GM21786 (cell line): ENCODE data around the gene GALP.
"Not testable (repeated sequence)": the region's sequence is repeated elsewhere in the genome, so short reads cannot be mapped to it uniquely, and the experiment has no call there.

Experiments used
- ATAC-seq: cut with Tn5 transposase; IDR thresholded peaks from one replicate; pipeline ENCODE4 v1.9.1; 2021; ENCODE audit not compliant: unreplicated experiment

The GALP gene

GRCh38 chr19:56177564-56178243 is 1.9 kb downstream of the GALP start:
- ATAC-seq, result no peak

GRCh38 chr19:56189785-56190184 is 14.0 kb downstream of the GALP start:
- ATAC-seq, result no peak

GRCh38 chr19:56191115-56191514 is 15.3 kb downstream of the GALP start:
- ATAC-seq, result no peak

DNA sequence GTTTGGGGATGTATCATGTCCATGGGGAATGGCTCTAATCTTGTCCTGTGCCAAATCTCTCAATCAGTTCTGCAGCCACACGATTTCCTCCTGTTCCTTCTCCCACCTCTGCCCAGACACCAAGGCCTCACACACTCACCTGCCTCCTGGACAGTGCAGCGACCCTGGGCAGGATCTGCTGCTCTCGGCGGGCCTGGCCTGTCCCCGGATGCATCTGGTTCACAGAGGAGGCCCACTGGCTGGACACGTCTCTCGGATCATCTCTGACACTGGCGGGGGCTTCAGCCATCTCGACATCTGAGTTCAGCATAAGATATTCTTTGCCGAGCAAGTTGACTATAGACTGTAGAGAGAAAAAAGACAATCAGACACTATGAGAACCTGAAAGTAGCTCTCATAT is 15.9 kb downstream of the GALP start:
- no peak for ATAC-seq

DNA sequence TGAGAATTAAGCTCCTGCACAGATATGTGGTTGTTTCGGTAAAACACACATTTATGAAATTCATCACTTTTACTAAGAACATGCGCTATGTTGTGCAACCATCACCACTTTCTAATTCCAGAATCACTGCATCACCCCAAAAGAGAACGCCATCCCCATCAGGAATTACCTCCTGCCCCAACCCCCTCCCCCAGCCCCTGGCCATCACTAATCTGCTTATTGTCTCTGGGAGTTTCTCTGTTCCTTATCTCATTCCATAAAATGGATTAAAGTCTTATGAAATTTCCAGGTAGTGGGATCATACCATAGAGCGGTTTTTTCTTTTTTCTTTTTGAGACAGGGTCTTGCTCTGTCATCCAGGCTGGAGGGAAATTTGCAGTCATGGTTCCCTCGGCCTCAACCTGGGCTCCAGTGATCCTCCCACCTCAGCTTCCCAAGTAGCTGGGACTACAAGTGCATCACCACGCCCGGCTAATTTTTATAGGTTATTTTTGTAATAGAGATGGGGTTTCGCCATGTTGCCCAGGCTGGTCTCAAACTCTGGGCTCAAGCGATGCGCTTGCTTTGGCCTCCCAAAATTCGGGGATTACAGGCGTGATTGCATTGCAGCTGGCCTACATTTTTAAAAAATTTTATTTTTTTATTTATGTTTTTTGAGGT is 18.3 kb downstream of the GALP start:
- ATAC-seq, result no peak

DNA sequence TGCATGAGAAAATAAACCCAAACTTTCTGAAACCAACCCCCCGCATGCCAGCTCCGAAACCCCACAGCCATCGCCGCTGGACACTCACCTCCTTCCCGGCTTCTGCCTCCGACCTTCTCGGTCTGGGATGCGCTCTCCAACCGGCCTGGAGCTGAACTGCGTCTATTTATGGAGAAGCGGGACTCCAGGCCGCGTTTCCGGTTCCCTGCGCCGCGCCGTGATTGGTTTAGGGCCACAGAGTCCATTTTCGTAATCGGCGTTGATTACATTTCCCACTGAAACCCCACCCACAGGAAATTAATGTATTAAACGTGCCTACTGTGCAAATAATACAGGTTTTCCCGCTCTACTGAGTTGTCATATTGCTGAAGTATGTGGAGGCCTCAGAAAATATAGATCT is 21.8 kb downstream of the GALP start, which contains the start of gene ZSCAN5B:
Gene ZSCAN5B, minus strand, starts transcription at position 138 of the 400 bp plus-strand sequence. CDS start 4,731 bp downstream, outside the sequence.
- not testable (repeated sequence) for ATAC-seq

DNA sequence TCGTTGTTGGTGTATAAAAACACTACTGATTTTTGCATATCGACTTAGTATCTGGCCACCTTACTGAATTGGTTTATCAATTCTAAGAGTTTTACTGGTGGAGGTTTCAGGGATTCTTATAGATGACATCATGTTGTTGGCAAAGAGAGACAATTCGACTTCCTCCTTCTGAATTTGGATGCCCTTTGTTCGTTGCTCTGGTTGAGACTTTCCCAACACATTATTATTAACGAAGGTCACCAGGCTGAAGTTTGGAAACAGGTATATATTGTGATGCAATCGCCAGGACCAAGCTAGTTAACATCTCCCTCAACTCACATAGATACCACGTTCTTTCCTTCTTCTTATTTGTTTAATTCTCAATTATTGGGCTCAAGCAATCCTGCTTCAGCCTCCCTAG is 23.9 kb downstream of the GALP start:
- no peak for ATAC-seq

DNA sequence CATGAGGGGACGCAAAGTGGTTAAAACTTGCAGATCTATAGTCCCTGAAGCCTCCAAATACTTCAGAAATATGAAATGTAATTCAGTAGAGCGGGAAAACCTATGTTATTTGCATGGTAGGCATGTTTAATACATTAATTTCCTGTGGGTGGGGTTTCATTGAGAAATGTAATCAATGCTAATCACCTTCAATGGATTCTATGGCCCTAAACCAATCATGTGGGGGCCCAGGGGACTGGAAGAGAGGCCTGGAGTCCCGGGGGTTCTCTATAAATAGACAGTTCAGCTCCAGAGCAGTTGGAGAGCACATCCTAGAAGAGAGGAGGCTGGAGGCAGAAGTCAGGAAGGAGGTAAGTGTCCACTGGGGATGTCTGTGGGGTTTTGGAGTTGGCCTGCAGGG is 26.2 kb downstream of the GALP start, which contains the start of gene ZSCAN5C:
Gene ZSCAN5C, plus strand, starts transcription at position 301 of the 400 bp plus-strand sequence. CDS start 3,641 bp downstream, outside the sequence.
- ATAC-seq, result no peak

GRCh38 chr19:56207581-56207980 is 31.8 kb downstream of the GALP start:
- ATAC-seq, result not testable (repeated sequence)

DNA sequence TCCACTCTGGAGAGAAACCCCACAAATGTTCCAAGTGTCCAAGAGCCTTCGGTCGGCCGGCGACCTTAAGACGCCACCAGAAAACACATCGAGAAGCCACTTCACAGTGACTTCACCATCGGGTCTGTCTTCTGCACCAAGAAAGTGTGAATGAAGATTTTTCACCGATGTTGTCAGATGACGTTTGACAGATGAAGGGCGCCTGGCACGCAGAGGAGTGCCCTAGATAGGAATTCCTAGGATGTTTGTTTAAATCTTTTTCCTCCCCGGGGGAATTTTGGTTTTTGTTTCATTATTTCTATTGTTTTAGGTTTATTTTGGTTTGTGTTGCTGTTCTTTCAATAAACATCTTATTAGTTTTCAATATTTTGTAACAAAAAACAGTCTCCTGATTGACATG is 33.3 kb downstream of the GALP start:
- ATAC-seq, result no peak

GRCh38 chr19:56210036-56210435 is 34.2 kb downstream of the GALP start:
- not testable (repeated sequence) for ATAC-seq

DNA sequence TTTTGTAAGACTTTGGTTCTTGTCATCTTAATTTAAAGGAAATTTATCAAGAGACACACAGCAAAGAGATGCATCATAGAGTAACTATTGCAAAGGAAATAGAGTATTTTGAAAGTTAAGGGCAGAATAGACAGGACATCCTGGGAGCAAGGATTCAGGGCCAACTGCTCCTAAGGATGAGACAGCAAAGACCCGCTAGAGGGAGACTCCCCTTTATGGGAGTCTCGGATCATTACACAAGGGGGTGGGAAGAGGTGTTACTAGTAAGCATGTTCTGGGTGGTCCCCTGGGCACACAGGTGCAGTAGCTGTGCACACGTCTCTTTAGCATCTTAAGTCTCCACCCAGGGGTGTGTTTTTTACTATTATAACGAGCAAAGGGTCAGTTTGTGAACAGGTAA is 35.9 kb downstream of the GALP start:
- ATAC-seq, result no peak

- ATAC-seq, result no peak
Observed at GRCh38 chr19:56217039-56217949, 41.5 kb downstream of the GALP start.

- no peak for ATAC-seq
Observed at GRCh38 chr19:56218961-56219360, 43.2 kb downstream of the GALP start.

GRCh38 chr19:56221442-56221841 is 45.6 kb downstream of the GALP start:
- ATAC-seq, result not testable (repeated sequence)

DNA sequence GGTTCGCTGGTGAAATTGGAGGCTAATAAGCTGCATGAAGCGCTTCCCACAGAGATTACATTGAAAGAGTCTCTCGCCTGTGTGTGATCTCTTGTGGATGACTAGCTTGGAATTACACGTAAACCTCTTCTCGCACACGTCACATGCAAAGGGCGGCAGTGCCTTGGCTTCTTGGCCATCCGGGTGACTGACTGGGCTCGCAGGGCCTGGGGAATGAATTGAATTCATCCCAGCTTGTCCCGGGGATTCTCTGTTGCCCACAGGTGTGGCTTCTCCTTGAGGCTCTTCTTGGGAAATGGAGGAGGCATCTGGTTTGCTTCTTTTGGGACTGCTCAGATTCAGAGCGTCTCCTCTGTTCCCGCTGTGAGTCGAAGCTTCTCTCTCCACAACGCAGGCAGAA is 46.0 kb downstream of the GALP start:
- no peak for ATAC-seq

GRCh38 chr19:56222901-56223300 is 47.1 kb downstream of the GALP start:
- no peak for ATAC-seq

- ATAC-seq, result no peak
Observed at GRCh38 chr19:56223481-56223880, 47.7 kb downstream of the GALP start.
